Measurements from ENCODE around the gene STX19. TPM values are rescaled to one million over a fixed set of nuclear protein-coding genes. Genes with fewer than 3 reads are reported as not detected.

Gene STX19
- total RNA-seq, 1 experiment from 2014 or later = not detected

- Mint-ChIP-seq H3K36me3 (ENCODE audit: insufficient read depth, unreplicated experiment) (no peaks in the 10 kb centered on the region), H3K4me1 (ENCODE audit: low read depth, unreplicated experiment) (peaks cover 13% of the 10 kb centered on the region), H3K9me3 (ENCODE audit: unreplicated experiment) (no peaks in the 10 kb centered on the region), H3K27ac (ENCODE audit: unreplicated experiment) (no peak overlapping the region), H3K4me3 (ENCODE audit: unreplicated experiment) (no peak overlapping the region), H3K27me3 (ENCODE audit: insufficient read depth, unreplicated experiment) (no peaks in the 10 kb centered on the region)
- no peaks in the 10 kb centered on the region for H3K9me3 ChIP-seq
- no peaks in the 10 kb centered on the region for H3K27me3 ChIP-seq (replicated peaks; ENCODE audit: control insufficient read depth, insufficient read depth, low read length)
- CTCF ChIA-PET = no interaction called here
- H3K4me1 ChIP-seq = no peaks in the 10 kb centered on the region
- TF ChIP-seq CTCF (IDR thresholded peaks at IDR 0.05; ENCODE audit: insufficient read depth in 1 of 2, low read depth in 1 of 2, low read length in 1 of 2, severe bottlenecking in 1 of 2, unreplicated experiment in 1 of 2) = no peak
- intact Hi-C loops (cut with micrococcal nuclease; ENCODE audit: unreplicated experiment) = no loop called here
- POLR2A ChIA-PET = no interaction called here
- H3K36me3 ChIP-seq (ENCODE audit: control insufficient read depth, insufficient read depth, low read length) = no peaks in the 10 kb centered on the region
- H3K4me3 ChIP-seq (ENCODE audit: low read depth, low read length) = no peak overlapping the region
- BruUV-seq (replicated peaks) = no TSS peak
- no peak for DNase-seq
Measured at GRCh38 chr3:94009608-94010007, 18.8 kb downstream of the STX19 start.

GRCh38 chr3:94008253-94008652, 20.1 kb downstream of the STX19 start:
- Mint-ChIP-seq H3K4me1 (ENCODE audit: low read depth, unreplicated experiment) (peaks cover 13% of the 10 kb centered on the region), H3K27ac (ENCODE audit: unreplicated experiment) (no peak overlapping the region), H3K9me3 (ENCODE audit: unreplicated experiment) (no peaks in the 10 kb centered on the region), H3K4me3 (ENCODE audit: unreplicated experiment) (no peak overlapping the region), H3K27me3 (ENCODE audit: insufficient read depth, unreplicated experiment) (no peaks in the 10 kb centered on the region), H3K36me3 (ENCODE audit: insufficient read depth, unreplicated experiment) (no peaks in the 10 kb centered on the region)
- no peak for TF ChIP-seq CTCF (IDR thresholded peaks at IDR 0.05; ENCODE audit: insufficient read depth in 1 of 2, low read depth in 1 of 2, low read length in 1 of 2, severe bottlenecking in 1 of 2, unreplicated experiment in 1 of 2)
- POLR2A ChIA-PET = no interaction called here
- intact Hi-C loops (cut with micrococcal nuclease; ENCODE audit: unreplicated experiment) = no loop called here
- CTCF ChIA-PET = no interaction called here
- Histone ChIP-seq H3K4me3 (ENCODE audit: low read depth, low read length) (no peak overlapping the region), H3K27me3 (replicated peaks; ENCODE audit: control insufficient read depth, insufficient read depth, low read length) (no peaks in the 10 kb centered on the region), H3K36me3 (ENCODE audit: control insufficient read depth, insufficient read depth, low read length) (no peaks in the 10 kb centered on the region), H3K9me3 (no peaks in the 10 kb centered on the region), H3K4me1 (no peaks in the 10 kb centered on the region)
- no TSS peak for BruUV-seq (replicated peaks)
- no peak for DNase-seq

- H3K27ac Mint-ChIP-seq (ENCODE audit: unreplicated experiment) = no peak overlapping the region
- peak in 1 of 2 experiments; percentile 24 for DNase-seq
Measured at GRCh38 chr3:94004301-94004910, 24.0 kb downstream of the STX19 start.

More at GRCh38 chr3:94004301-94004910, 24.0 kb downstream of the STX19 start:
- BruUV-seq (replicated peaks) = no TSS peak
- no peaks in the 10 kb centered on the region for H3K36me3 ChIP-seq (ENCODE audit: control insufficient read depth, insufficient read depth, low read length)
- Mint-ChIP-seq H3K9me3 (ENCODE audit: unreplicated experiment) (no peaks in the 10 kb centered on the region), H3K4me1 (ENCODE audit: low read depth, unreplicated experiment) (no peaks in the 10 kb centered on the region), H3K27me3 (ENCODE audit: insufficient read depth, unreplicated experiment) (no peaks in the 10 kb centered on the region), H3K4me3 (ENCODE audit: unreplicated experiment) (peak overlapping the region; percentile 14), H3K36me3 (ENCODE audit: insufficient read depth, unreplicated experiment) (no peaks in the 10 kb centered on the region)
- ChIA-PET POLR2A (no interaction called here), CTCF (interaction anchor here (0.7 kb wide), 1 partner anchor 68 kb away, joined by 3 read pairs; no protein-coding TSS in a partner anchor)
- intact Hi-C loops (cut with micrococcal nuclease; ENCODE audit: unreplicated experiment) = loop anchor here (1.0 kb wide), 2 partner anchors 65 to 98 kb away; no protein-coding TSS in a partner anchor
- H3K27me3 ChIP-seq (replicated peaks; ENCODE audit: control insufficient read depth, insufficient read depth, low read length) = no peaks in the 10 kb centered on the region
- peak; percentile 44 to 79 for TF ChIP-seq CTCF (IDR thresholded peaks at IDR 0.05; ENCODE audit: insufficient read depth in 1 of 2, low read depth in 1 of 2, low read length in 1 of 2, severe bottlenecking in 1 of 2, unreplicated experiment in 1 of 2)
- no peaks in the 10 kb centered on the region for H3K4me1 ChIP-seq
- no peaks in the 10 kb centered on the region for H3K9me3 ChIP-seq
- no peak overlapping the region for H3K4me3 ChIP-seq (ENCODE audit: low read depth, low read length)

All from Caco-2 (cell line).